GM12878 (cell line): Measurements from ENCODE around the gene AFF1. TPM values are rescaled to one million over a fixed set of nuclear protein-coding genes. Genes with fewer than 3 reads are reported as not detected.

Experiments
- ATAC-seq: fragments of 200-7000 bp; cut with Tn5 transposase; 3 replicates; pipeline ENCODE4 v1.9.1; 2020; ENCODE audit warnings: mild to moderate bottlenecking, moderate library complexity
- BruUV-seq: library from RNA; stranded (reverse); fragments of 400-500 nt; replicated peaks from 2 replicates; lab custom pipeline; 2021; lab: Mats Ljungman, UMichigan
- CTCF ChIA-PET: fragments of 300-600 bp; sonication (Branson Sonifier 250); formaldehyde crosslinking; extraction: SDS; loops from one replicate; lab custom pipeline; 2021; ENCODE audit warnings: inconsistent platforms; lab: Yijun Ruan, JAX
- POLR2A ChIA-PET: fragments of 350-600 bp; formaldehyde crosslinking; extraction: SDS; loops from one replicate; lab custom pipeline; 2021; ENCODE audit warnings: inconsistent platforms; lab: Charles Lee
- RAD21 ChIA-PET: fragments of 300-600 bp; sonication (Branson Sonifier 250); formaldehyde crosslinking; loops from one replicate; lab custom pipeline; 2023; ENCODE audit warnings: antibody characterized with exemption; ENCODE audit not compliant: unreplicated experiment; lab: Charles Lee
- SMC1A ChIA-PET: fragments of 300-600 bp; sonication (Branson Sonifier 250); formaldehyde crosslinking; loops from one replicate; lab custom pipeline; 2023; ENCODE audit not compliant: unreplicated experiment, uncharacterized antibody; lab: Charles Lee
- DNase-seq: peaks from one replicate; pipeline ENCODE4 v3.0.0-alpha.2; 2011; ENCODE audit warnings: low read depth, low spot score
- FAIRE-seq: peaks from 3 replicates; lab custom pipeline; 2011; peaks lifted over from hg19 to GRCh38; lab: Jason Lieb, UNC
- H2AFZ ChIP-seq: 2 replicates; pipeline ENCODE4 v1.6.0; 2011; ENCODE audit warnings: low read depth, low read length, control low read depth; ENCODE audit not compliant: control insufficient read depth
- H3K27ac ChIP-seq: 2 replicates; pipeline ENCODE4 v1.5.1; 2011; ENCODE audit warnings: control low read depth; ENCODE audit not compliant: control insufficient read depth, insufficient read depth
- H3K27me3 ChIP-seq, 2 experiments: replicated peaks in 1 of 2; 2 replicates each; pipeline versions ENCODE4 v1.6.0 to v1.6.1; 2011; ENCODE audit warnings: low read length in 1 of 2; ENCODE audit not compliant: control insufficient read depth in 2 of 2, insufficient read depth in 2 of 2
- H3K36me3 ChIP-seq, 2 experiments: 2 replicates each; pipeline ENCODE4 v1.5.1; 2011; ENCODE audit warnings: low read length in 1 of 2; ENCODE audit not compliant: control insufficient read depth in 2 of 2, insufficient read depth in 2 of 2
- H3K4me1 ChIP-seq: 2 replicates; pipeline ENCODE4 v1.6.1; 2011; ENCODE audit warnings: mild to moderate bottlenecking, low read length, moderate library complexity, mixed read lengths; ENCODE audit not compliant: control insufficient read depth, insufficient read depth
- H3K4me2 ChIP-seq: 2 replicates; pipeline ENCODE4 v1.6.0; 2011; ENCODE audit warnings: control low read depth; ENCODE audit not compliant: control insufficient read depth, insufficient read depth
- H3K4me3 ChIP-seq: fragments of 200-600 bp; sonication (generic); 2 replicates; pipeline ENCODE4 v1.5.1; 2016
- H3K79me2 ChIP-seq: 2 replicates; pipeline ENCODE4 v1.6.0; 2011; ENCODE audit warnings: low read length; ENCODE audit not compliant: control insufficient read depth, insufficient read depth
- H3K9ac ChIP-seq: 2 replicates; pipeline ENCODE4 v1.8.0; 2011; ENCODE audit warnings: low read length, control low read depth, mixed read lengths; ENCODE audit not compliant: control insufficient read depth, insufficient read depth
- H3K9me3 ChIP-seq: replicated peaks from 3 replicates; pipeline ENCODE4 v1.5.1; 2011; ENCODE audit warnings: mild to moderate bottlenecking, low read length; ENCODE audit not compliant: control insufficient read depth, insufficient read depth
- H4K20me1 ChIP-seq: 2 replicates; pipeline ENCODE4 v1.6.0; 2011; ENCODE audit not compliant: control insufficient read depth, insufficient read depth
- BHLHE40 ChIP-seq, 2 experiments: fragments of 450-650 bp in 1 of 2; IDR thresholded peaks; 2 replicates each; pipeline ENCODE4 v1.6.1; 2011 to 2017; ENCODE audit warnings: low read depth in 2 of 2, borderline replicate concordance in 1 of 2, improper control_type of control experiment in 1 of 2, low read length in 1 of 2, mild to moderate bottlenecking in 1 of 2
- CBX3 ChIP-seq: fragments of 200-600 bp; sonication (generic); IDR thresholded peaks from 2 replicates; pipeline ENCODE4 v1.6.1; 2016; ENCODE audit warnings: low read depth, borderline replicate concordance
- EZH2 ChIP-seq: IDR thresholded peaks from 2 replicates; pipeline ENCODE4 v1.6.1; 2012; ENCODE audit warnings: low read depth, mild to moderate bottlenecking, control low read depth, inconsistent platforms, low read length, borderline replicate concordance; ENCODE audit not compliant: control insufficient read depth
- NFYB ChIP-seq: IDR thresholded peaks from 2 replicates; pipeline ENCODE4 v1.6.1; 2011; ENCODE audit warnings: low read depth, mild to moderate bottlenecking, low read length, improper control_type of control experiment, moderate library complexity; ENCODE audit not compliant: insufficient read depth
- SP1 ChIP-seq: IDR thresholded peaks from one replicate; pipeline ENCODE4 v1.6.1; 2011; ENCODE audit warnings: low read depth, low read length
- TARDBP ChIP-seq: IDR thresholded peaks from 2 replicates; pipeline ENCODE4 v1.6.1; 2016; ENCODE audit warnings: borderline replicate concordance
- WGBS: methylation state at CpG from one replicate; pipeline ENCODE4 v1.1.6; 2016; ENCODE audit warnings: low lambda C conversion rate; ENCODE audit not compliant: insufficient replicate concordance, insufficient coverage; ENCODE audit errors: missing lambda C conversion rate; 5-methylcytosine and 5-hydroxymethylcytosine counted together
- in situ Hi-C: fragments of 300-500 bp; cut with MboI; formaldehyde crosslinking; loops from 9 replicates; pipeline ENCODE4 v1.14.3; 2018; ENCODE audit warnings: mixed read lengths
- intact Hi-C: fragments of 100-400 bp; cut with micrococcal nuclease; formaldehyde crosslinking; loops from one replicate; pipeline ENCODE4 v1.14.2; 2022; ENCODE audit not compliant: unreplicated experiment
- polyA plus RNA-seq, 11 experiments: library from polyadenylated mRNA; depleted of rRNA in 4 of 11; unstranded in 6 of 11; stranded (reverse) in 5 of 11; fragments of >200 nt; fragmentation: Nextera tagmentation in 4 of 11; fragmentation: Illumina TruSeq in 1 of 11; extraction: Ambion mirVana in 4 of 11; extraction: Trizol in 1 of 11; gene quantifications; 1 replicate in 1 of 11; 2 replicates in 10 of 11; pipeline versions ENCODE4 v1.2.1 to v1.2.3, GENCODE V29; 2011 to 2016; ENCODE audit warnings: inconsistent platforms in 2 of 11, missing spikeins in 2 of 11, low read depth in 1 of 11
- total RNA-seq, 4 experiments: library from RNA; depleted of rRNA in 3 of 4; stranded (reverse); fragments of >200 nt in 3 of 4; fragmentation: Illumina TruSeq in 1 of 4; extraction: Trizol in 1 of 4; gene quantifications; 2 replicates each; pipeline versions ENCODE4 v1.2.1 to v1.2.3, GENCODE V29; 2013 to 2021
- TF ChIP-seq, protein P1 (sequence below): IDR thresholded peaks from 2 replicates; pipeline ENCODE4 v1.6.1; 2012; ENCODE audit warnings: improper control_type of control experiment, low read depth, low read length; ENCODE audit not compliant: insufficient replicate concordance

Gene AFF1
- total and polyA plus RNA-seq, 10 of the 15 experiments (the other 5 are each of a cell fraction or from before 2014, with no cell fraction given) = 3.5 to 56.1 (median 21.5) TPM

DNA sequence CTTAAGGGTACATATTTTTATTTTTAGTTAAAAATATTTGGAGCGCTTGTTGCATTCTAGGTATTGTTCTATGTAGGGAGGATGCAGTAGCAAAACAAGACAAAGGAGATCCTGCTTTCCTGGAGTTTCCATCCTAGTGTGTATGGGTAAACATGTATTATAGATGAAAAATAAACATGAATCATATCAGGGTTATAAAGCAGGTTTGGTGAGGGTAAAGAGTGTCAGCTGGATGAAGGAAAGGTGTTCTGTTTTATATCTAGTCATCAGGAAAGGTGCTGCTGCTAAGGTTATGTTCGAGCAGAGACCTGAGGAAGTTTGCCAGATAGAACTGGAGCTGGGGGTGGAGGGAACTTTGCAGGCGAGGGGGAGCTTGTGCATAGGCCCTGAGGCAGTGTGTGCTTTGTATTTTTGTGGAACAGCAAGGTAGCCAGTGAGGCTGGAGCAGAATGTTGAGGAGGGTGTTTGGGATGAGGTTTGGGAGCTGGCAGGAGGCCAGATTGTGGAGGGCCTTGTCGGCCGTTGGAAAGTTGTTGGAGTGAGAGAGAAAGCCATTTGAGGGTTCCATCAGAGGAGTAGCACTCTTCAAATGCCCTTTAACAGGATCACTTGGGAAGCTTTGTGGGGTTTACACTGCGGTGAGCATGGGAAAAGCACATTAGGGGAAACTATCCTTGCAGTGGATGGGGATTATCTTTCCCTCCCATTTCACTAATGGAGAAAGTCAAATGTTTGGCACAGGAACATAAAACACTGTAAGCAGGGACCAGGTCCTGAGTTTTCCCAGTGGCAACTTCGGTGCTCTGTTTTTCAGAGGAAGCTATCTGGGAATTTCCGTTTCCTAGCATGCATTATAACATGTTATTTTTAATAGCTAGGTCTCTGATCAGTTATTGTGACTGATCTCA is 35.9 kb downstream of the AFF1 start:
- SMC1A ChIA-PET = interaction anchor here (1.1 to 2.2 kb wide), 13 partner anchors 10 to 122 kb away, joined by 3 to 12 read pairs (median 4); partner anchors contain the start of gene AFF1
- H3K9me3 ChIP-seq = no peaks in the 10 kb centered on the region
- CTCF ChIA-PET = interaction anchor here (1.0 to 1.7 kb wide), 5 partner anchors 10 to 472 kb away, joined by 3 to 7 read pairs (median 4); no protein-coding TSS in a partner anchor
- POLR2A ChIA-PET = interaction anchor here (0.6 to 2.9 kb wide), 4 partner anchors 10 to 31 kb away, joined by 3 to 25 read pairs (median 10); no protein-coding TSS in a partner anchor
- TF ChIP-seq SP1 (no peak), TARDBP (no peak), CBX3 (no peak), NFYB (no peak), EZH2 (no peak), BHLHE40 (IDR thresholded peaks at IDR 0.05; ENCODE audit: borderline replicate concordance in 1 of 2, low read depth in 2 of 2, low read length in 1 of 2) (no peak)
- TF ChIP-seq, protein P1, sequence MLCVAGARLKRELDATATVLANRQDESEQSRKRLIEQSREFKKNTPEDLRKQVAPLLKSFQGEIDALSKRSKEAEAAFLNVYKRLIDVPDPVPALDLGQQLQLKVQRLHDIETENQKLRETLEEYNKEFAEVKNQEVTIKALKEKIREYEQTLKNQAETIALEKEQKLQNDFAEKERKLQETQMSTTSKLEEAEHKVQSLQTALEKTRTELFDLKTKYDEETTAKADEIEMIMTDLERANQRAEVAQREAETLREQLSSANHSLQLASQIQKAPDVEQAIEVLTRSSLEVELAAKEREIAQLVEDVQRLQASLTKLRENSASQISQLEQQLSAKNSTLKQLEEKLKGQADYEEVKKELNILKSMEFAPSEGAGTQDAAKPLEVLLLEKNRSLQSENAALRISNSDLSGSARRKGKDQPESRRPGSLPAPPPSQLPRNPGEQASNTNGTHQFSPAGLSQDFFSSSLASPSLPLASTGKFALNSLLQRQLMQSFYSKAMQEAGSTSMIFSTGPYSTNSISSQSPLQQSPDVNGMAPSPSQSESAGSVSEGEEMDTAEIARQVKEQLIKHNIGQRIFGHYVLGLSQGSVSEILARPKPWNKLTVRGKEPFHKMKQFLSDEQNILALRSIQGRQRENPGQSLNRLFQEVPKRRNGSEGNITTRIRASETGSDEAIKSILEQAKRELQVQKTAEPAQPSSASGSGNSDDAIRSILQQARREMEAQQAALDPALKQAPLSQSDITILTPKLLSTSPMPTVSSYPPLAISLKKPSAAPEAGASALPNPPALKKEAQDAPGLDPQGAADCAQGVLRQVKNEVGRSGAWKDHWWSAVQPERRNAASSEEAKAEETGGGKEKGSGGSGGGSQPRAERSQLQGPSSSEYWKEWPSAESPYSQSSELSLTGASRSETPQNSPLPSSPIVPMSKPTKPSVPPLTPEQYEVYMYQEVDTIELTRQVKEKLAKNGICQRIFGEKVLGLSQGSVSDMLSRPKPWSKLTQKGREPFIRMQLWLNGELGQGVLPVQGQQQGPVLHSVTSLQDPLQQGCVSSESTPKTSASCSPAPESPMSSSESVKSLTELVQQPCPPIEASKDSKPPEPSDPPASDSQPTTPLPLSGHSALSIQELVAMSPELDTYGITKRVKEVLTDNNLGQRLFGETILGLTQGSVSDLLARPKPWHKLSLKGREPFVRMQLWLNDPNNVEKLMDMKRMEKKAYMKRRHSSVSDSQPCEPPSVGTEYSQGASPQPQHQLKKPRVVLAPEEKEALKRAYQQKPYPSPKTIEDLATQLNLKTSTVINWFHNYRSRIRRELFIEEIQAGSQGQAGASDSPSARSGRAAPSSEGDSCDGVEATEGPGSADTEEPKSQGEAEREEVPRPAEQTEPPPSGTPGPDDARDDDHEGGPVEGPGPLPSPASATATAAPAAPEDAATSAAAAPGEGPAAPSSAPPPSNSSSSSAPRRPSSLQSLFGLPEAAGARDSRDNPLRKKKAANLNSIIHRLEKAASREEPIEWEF = no peak
- H3K27me3 ChIP-seq = no peaks in the 10 kb centered on the region
- peaks cover 20% of the 10 kb centered on the region for H3K4me1 ChIP-seq
- no peaks in the 10 kb centered on the region for H3K36me3 ChIP-seq
- H3K4me3 ChIP-seq = no peak overlapping the region
- ATAC-seq = no peak
- in situ Hi-C loops (no loop called here), intact Hi-C loops (no loop called here)
- no peak overlapping the region for H3K4me2 ChIP-seq
- BruUV-seq = no TSS peak
- no peak for FAIRE-seq
- RAD21 ChIA-PET = interaction anchor here (0.5 to 1.9 kb wide), 5 partner anchors 9 to 429 kb away, joined by 3 to 6 read pairs (median 4); no protein-coding TSS in a partner anchor
- peaks cover 70% of the 10 kb centered on the region for H3K79me2 ChIP-seq
- H2AFZ ChIP-seq = no peak overlapping the region
- H3K27ac ChIP-seq = no peak overlapping the region
- no peak overlapping the region for H3K9ac ChIP-seq
- WGBS = 78% methylated on average over 8 of the region's 8 CpGs
- no peaks in the 10 kb centered on the region for H4K20me1 ChIP-seq
- no peak for DNase-seq
